ENCODE data around the gene TM9SF3. TPM values are rescaled to one million over a fixed set of nuclear protein-coding genes. Genes with fewer than 3 reads are reported as not detected.

TM9SF3 gene
- total RNA-seq (100 to 1,000 TPM in 5 of 9 donors, 10 to 100 TPM in 4; 51.2 to 133 (median 114) TPM), polyA plus RNA-seq (100 to 1,000 TPM in 1 of 3 donors, 10 to 100 TPM in 2; 19.9 to 125 (median 24.0) TPM)
- long read RNA-seq, donor 1, full-length matches to known transcripts = 25 of 25 reads
- long read RNA-seq, donor 1, partial matches to known transcripts = 0 of 25 reads
- long read RNA-seq, donor 1, other reads (novel, unspliced or antisense) = 0 of 25 reads
- long read RNA-seq, donor 2, full-length matches to known transcripts = 24 of 49 reads
- long read RNA-seq, donor 2, partial matches to known transcripts = 25 of 49 reads
- long read RNA-seq, donor 2, other reads (novel, unspliced or antisense) = 0 of 49 reads
- long read RNA-seq, donor 3, full-length matches to known transcripts = 32 of 32 reads
- long read RNA-seq, donor 3, partial matches to known transcripts = 0 of 32 reads
- long read RNA-seq, donor 3, other reads (novel, unspliced or antisense) = 0 of 32 reads
- long read RNA-seq, donor 4, full-length matches to known transcripts = 4 of 13 reads
- long read RNA-seq, donor 4, partial matches to known transcripts = 4 of 13 reads
- long read RNA-seq, donor 4, other reads (novel, unspliced or antisense) = 5 of 13 reads
- long read RNA-seq, donor 5, full-length matches to known transcripts = 293 of 329 reads
- long read RNA-seq, donor 5, partial matches to known transcripts = 9 of 329 reads
- long read RNA-seq, donor 5, other reads (novel, unspliced or antisense) = 27 of 329 reads
- long read RNA-seq, donor 6, partial matches to known transcripts = 1 of 6 reads
- long read RNA-seq, donor 6, other reads (novel, unspliced or antisense) = 5 of 6 reads
- long read RNA-seq, donor 7, full-length matches to known transcripts = 6 of 11 reads
- long read RNA-seq, donor 7, partial matches to known transcripts = 5 of 11 reads
- long read RNA-seq, donor 7, other reads (novel, unspliced or antisense) = 0 of 11 reads
- long read RNA-seq, donor 8, full-length matches to known transcripts = 38 of 57 reads
- long read RNA-seq, donor 8, partial matches to known transcripts = 19 of 57 reads
- long read RNA-seq, donor 8, other reads (novel, unspliced or antisense) = 0 of 57 reads
- long read RNA-seq, donor 9, full-length matches to known transcripts = 26 of 33 reads
- long read RNA-seq, donor 9, partial matches to known transcripts = 7 of 33 reads
- long read RNA-seq, donor 9, other reads (novel, unspliced or antisense) = 0 of 33 reads
- long read RNA-seq, donor 10, full-length matches to known transcripts = 17 of 28 reads
- long read RNA-seq, donor 10, partial matches to known transcripts = 11 of 28 reads
- long read RNA-seq, donor 10, other reads (novel, unspliced or antisense) = 0 of 28 reads

- WGBS, 4 donors = 0 to 1% (median 1%) methylated on average over 28 to 105 of the region's 107 CpGs; no CpG with 5 or more reads in 1 of the 4 donors
- Histone ChIP-seq H3K27ac (peak within 1 kb of the TSS; percentile 92 to 100 (median 97)), H3K9me3 (replicated peaks in 1 of 3) (no peaks in the 10 kb centered on the region), H3K4me1 (replicated peaks in 1 of 2) (peaks cover 20 to 50% of the 10 kb centered on the region in 2 donors), H3K36me3 (replicated peaks in 1 of 2) (no peaks in the 10 kb centered on the region), H3K4me3 (peak within 1 kb of the TSS; percentile 14 to 93 (median 78)), H3K27me3 (no peaks in the 10 kb centered on the region)
- peak; percentile 93 to 96 (median 95) for DNase-seq
- intact Hi-C loops (cut with DNase I) = no loop called here
- TF ChIP-seq POLR2A (IDR thresholded peaks at IDR 0.05) (peak; percentile 91 to 97), CTCF (IDR thresholded peaks at IDR 0.05) (peak in 2 of 6 experiments; percentile 24 to 41)
These were observed at the start of gene TM9SF3 for GRCh38 chr10:96586419-96587263. Gene TM9SF3 (minus strand): TSS chr10:96587012. CDS start chr10:96586835, 177 bp downstream.

GRCh38 chr10:96636551-96636950 is 49.7 kb upstream of the TM9SF3 start:
- TF ChIP-seq CTCF (IDR thresholded peaks at IDR 0.05) (no peak), POLR2A (IDR thresholded peaks at IDR 0.05) (no peak)
- Histone ChIP-seq H3K36me3 (replicated peaks in 1 of 2) (no peaks in the 10 kb centered on the region), H3K9me3 (replicated peaks in 1 of 3) (no peaks in the 10 kb centered on the region), H3K27ac (no peak overlapping the region), H3K4me3 (no peak overlapping the region), H3K27me3 (no peaks in the 10 kb centered on the region), H3K4me1 (replicated peaks in 1 of 2) (peaks cover 4 to 10% of the 10 kb centered on the region in 2 donors)
- no peak for DNase-seq
- 68 to 78% (median 70%) methylated on average over 1 of the region's 1 CpG for WGBS, 4 donors
- intact Hi-C loops (cut with DNase I) = no loop called here

- Histone ChIP-seq H3K4me3 (no peak overlapping the region), H3K27ac (no peak overlapping the region), H3K4me1 (replicated peaks in 1 of 2) (peaks cover 4 to 10% of the 10 kb centered on the region in 2 donors), H3K36me3 (replicated peaks in 1 of 2) (no peaks in the 10 kb centered on the region), H3K27me3 (no peaks in the 10 kb centered on the region), H3K9me3 (replicated peaks in 1 of 3) (no peaks in the 10 kb centered on the region)
- 58 to 73% (median 68%) methylated on average over 4 of the region's 4 CpGs for WGBS, 4 donors
- intact Hi-C loops (cut with DNase I) = no loop called here
- DNase-seq = no peak
- TF ChIP-seq CTCF (IDR thresholded peaks at IDR 0.05) = no peak
- TF ChIP-seq POLR2A (IDR thresholded peaks at IDR 0.05) = no peak
These were observed 46.3 kb upstream of the TM9SF3 start for GRCh38 chr10:96632974-96633710.
